Muscle of leg (tissue), 11 donors: ENCODE results near the gene RGS11. TPM values are rescaled to one million over a fixed set of nuclear protein-coding genes. Genes with fewer than 3 reads are reported as not detected.

Experiments used
- DNase-seq: peaks from one replicate; pipeline ENCODE4 v3.0.0; 2013
- H3K27ac ChIP-seq: one replicate; pipeline ENCODE4 v1.5.1; 2013; ENCODE audit warnings: mild to moderate bottlenecking, low read length, control low read depth
- H3K27me3 ChIP-seq: one replicate; pipeline ENCODE4 v1.6.1; 2013; ENCODE audit warnings: low read length; ENCODE audit not compliant: control insufficient read depth, insufficient read depth
- H3K36me3 ChIP-seq: one replicate; pipeline ENCODE4 v1.6.1; 2013; ENCODE audit warnings: low read length; ENCODE audit not compliant: control insufficient read depth, insufficient read depth
- H3K4me1 ChIP-seq: one replicate; pipeline ENCODE4 v1.6.1; 2013; ENCODE audit warnings: low read length; ENCODE audit not compliant: control insufficient read depth, insufficient read depth
- H3K4me3 ChIP-seq: one replicate; pipeline ENCODE4 v1.5.1; 2013; ENCODE audit warnings: low read length, control low read depth
- H3K9me3 ChIP-seq: replicated peaks from 2 replicates; pipeline ENCODE4 v1.6.1; 2013; ENCODE audit warnings: low read depth, low read length; ENCODE audit not compliant: control insufficient read depth
- WGBS: methylation state at CpG from one replicate; pipeline ENCODE4 v1.1.5; 2013; ENCODE audit warnings: missing lambda C conversion rate; ENCODE audit not compliant: insufficient coverage; 5-methylcytosine and 5-hydroxymethylcytosine counted together
- polyA plus RNA-seq, 8 donors: library from polyadenylated mRNA; unstranded; fragments of 120-200 nt; gene quantifications; one replicate each; pipeline versions ENCODE4 v1.2.1 to v1.2.3, GENCODE V29; 2013; ENCODE audit warnings: inconsistent platforms in 1 of 8, low replicate concordance in 1 of 8; ENCODE audit not compliant: insufficient read length in 8 of 8, insufficient read depth in 1 of 8
- total RNA-seq: library from RNA; stranded (reverse); fragments of 120-200 nt; gene quantifications from one replicate; pipeline ENCODE4 v1.2.4, GENCODE V29; 2013

Gene RGS11
- total and polyA plus RNA-seq, 9 donors = 0.92 to 3.1 (median 1.3) TPM

- Histone ChIP-seq H3K27ac (no peak overlapping the region), H3K27me3 (no peaks in the 10 kb centered on the region), H3K36me3 (peaks cover 54% of the 10 kb centered on the region), H3K4me3 (no peak overlapping the region), H3K4me1 (peaks cover 3% of the 10 kb centered on the region), H3K9me3 (no peaks in the 10 kb centered on the region)
- no peak for DNase-seq
- 61% methylated on average over 10 of the region's 14 CpGs for WGBS
These were observed 39.1 kb upstream of the RGS11 start for GRCh38 chr16:314795-315299.

DNA sequence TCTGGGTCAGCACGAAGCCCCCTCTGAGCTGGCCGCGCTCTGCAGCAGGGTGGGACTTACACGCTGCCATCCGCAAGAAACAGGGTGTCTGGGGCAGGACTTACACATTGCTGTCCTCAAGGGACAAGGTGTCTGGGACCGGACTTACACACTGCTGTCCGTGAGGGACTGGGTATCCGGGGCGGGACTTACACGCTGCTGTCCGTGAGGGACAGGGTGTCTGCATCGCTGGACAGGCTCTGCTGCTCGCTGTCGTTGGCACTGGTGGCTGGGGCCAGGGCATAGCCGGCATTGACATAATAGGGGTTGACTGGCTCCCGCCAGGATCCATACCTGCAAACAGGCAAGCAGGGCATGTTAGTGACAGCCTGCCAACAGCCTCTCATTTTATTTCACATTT, 38.6 kb upstream of the RGS11 start:
- Histone ChIP-seq H3K36me3 (peaks cover 55% of the 10 kb centered on the region), H3K9me3 (no peaks in the 10 kb centered on the region), H3K4me3 (no peak overlapping the region), H3K27me3 (no peaks in the 10 kb centered on the region), H3K27ac (no peak overlapping the region), H3K4me1 (peaks cover 3% of the 10 kb centered on the region)
- no peak for DNase-seq
- 90% methylated on average over 15 of the region's 16 CpGs for WGBS

- H3K4me1 ChIP-seq = no peaks in the 10 kb centered on the region
- peaks cover 55% of the 10 kb centered on the region for H3K36me3 ChIP-seq
- H3K4me3 ChIP-seq = no peak overlapping the region
- 97% methylated on average over 15 of the region's 15 CpGs for WGBS
- no peak for DNase-seq
- no peaks in the 10 kb centered on the region for H3K9me3 ChIP-seq
- no peaks in the 10 kb centered on the region for H3K27me3 ChIP-seq
- no peak overlapping the region for H3K27ac ChIP-seq
These were observed 36.0 kb upstream of the RGS11 start for GRCh38 chr16:311725-312124.

GRCh38 chr16:309476-309875, 33.7 kb upstream of the RGS11 start:
- 81% methylated on average over 6 of the region's 7 CpGs for WGBS
- no peak for DNase-seq
- Histone ChIP-seq H3K27me3 (no peaks in the 10 kb centered on the region), H3K27ac (no peak overlapping the region), H3K4me3 (no peak overlapping the region), H3K9me3 (no peaks in the 10 kb centered on the region), H3K36me3 (peaks cover 64% of the 10 kb centered on the region), H3K4me1 (no peaks in the 10 kb centered on the region)

DNA sequence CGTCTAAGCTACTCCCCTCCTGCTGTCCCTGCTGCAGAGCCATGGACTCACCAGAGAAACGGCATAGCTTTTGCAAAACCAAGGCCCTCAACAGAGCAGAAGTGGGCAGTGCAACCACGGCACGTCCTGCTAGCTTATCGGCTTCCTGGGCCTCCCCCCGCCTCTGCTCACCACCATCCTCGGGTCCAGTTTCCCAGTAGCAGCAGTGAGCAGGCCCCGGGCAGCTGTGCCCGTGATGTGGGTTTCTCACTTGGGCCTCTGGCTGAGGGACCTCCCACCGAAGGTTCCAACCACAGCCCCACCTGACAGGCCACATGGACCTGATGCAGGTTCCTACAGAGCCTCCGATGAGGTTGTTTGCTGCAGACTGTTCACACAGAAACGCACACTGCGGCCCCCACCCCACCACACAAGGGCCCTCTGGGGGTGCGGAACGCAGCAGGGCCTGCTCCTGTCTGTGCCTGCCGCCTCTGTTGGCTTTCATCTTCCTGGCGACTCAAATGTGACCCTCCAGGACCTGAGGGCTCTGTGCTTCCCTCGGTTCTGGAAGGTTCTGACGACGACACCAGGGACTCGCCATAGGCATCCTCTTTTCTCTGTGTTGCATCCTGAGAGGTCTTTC, 32.1 kb upstream of the RGS11 start:
- no peaks in the 10 kb centered on the region for H3K27me3 ChIP-seq
- no peak overlapping the region for H3K4me3 ChIP-seq
- WGBS = 81% methylated on average over 18 of the region's 21 CpGs
- no peaks in the 10 kb centered on the region for H3K9me3 ChIP-seq
- no peak overlapping the region for H3K27ac ChIP-seq
- H3K36me3 ChIP-seq = peaks cover 61% of the 10 kb centered on the region
- no peaks in the 10 kb centered on the region for H3K4me1 ChIP-seq
- no peak for DNase-seq

DNA sequence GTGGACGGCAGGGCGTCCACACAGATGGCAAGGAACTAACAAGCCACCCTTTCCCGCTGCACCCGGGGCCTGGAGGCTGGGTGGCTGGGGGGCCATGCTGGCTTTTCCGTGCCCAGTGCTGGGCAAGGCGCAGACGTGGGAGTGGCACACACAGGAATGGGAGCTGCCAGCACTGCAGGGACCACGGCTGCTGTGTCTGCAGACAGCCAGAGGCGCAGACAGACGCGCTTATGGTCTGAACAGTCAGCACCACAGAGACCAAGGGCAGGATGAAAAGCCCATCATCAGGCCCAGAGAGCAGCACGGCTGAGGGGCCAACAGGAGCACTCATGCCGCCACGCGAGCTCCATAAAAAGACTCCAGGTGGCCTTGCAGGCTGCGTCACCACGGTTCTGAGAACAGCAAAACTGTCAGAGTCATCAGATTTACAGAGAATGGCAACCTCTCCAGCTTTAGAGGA, 31.2 kb upstream of the RGS11 start:
- Histone ChIP-seq H3K4me1 (no peaks in the 10 kb centered on the region), H3K27ac (no peak overlapping the region), H3K9me3 (no peaks in the 10 kb centered on the region), H3K27me3 (no peaks in the 10 kb centered on the region), H3K4me3 (no peak overlapping the region), H3K36me3 (peaks cover 61% of the 10 kb centered on the region)
- DNase-seq = no peak
- 72% methylated on average over 15 of the region's 17 CpGs for WGBS

- no peak overlapping the region for H3K27ac ChIP-seq
- peaks cover 60% of the 10 kb centered on the region for H3K36me3 ChIP-seq
- no peak overlapping the region for H3K4me3 ChIP-seq
- no peaks in the 10 kb centered on the region for H3K27me3 ChIP-seq
- 70% methylated on average over 9 of the region's 19 CpGs for WGBS
- H3K4me1 ChIP-seq = no peaks in the 10 kb centered on the region
- no peak for DNase-seq
- H3K9me3 ChIP-seq = no peaks in the 10 kb centered on the region
These were observed 30.3 kb upstream of the RGS11 start for GRCh38 chr16:305916-306626.

DNA sequence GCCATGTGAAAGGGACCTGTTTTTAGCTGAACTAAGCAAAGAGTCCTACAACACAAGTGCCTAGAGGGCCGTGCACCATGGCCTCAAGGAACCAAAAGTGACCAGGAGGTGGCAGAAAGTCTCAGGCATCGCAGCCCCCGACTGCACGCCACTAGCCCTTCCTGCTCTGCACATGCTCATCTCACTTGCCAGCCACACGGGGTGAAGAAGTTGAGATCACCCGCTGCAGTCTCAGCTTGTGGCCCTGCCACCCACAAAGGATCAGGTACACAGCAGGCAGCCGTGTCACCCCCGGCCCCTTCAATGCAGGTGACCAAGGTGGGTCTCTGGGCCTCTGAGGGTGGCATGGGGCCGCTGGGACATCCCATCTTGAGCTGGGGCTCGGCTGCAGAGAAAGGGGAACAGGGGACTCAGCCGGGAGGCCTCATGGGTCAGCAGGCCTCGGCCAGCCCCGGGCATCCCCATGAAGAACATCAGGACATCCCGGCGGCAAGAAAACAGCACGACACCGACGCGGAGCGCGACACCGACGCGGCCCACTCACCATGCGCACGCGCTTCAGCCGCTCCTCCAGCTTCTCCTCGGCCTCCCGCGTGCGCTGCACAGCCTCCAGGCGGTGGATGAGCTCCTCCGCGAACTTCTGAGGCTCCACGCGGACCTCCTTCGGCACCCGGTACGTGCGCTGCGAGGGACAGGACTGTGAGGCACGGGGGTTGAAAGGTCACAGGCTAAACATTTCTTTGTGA, 28.2 kb upstream of the RGS11 start:
- Histone ChIP-seq H3K4me3 (no peak overlapping the region), H3K27ac (no peak overlapping the region), H3K4me1 (no peaks in the 10 kb centered on the region), H3K9me3 (no peaks in the 10 kb centered on the region), H3K36me3 (peaks cover 53% of the 10 kb centered on the region), H3K27me3 (no peaks in the 10 kb centered on the region)
- DNase-seq = no peak
- 85% methylated on average over 37 of the region's 43 CpGs for WGBS

GRCh38 chr16:301950-302349, 26.2 kb upstream of the RGS11 start:
- 95% methylated on average over 13 of the region's 13 CpGs for WGBS
- DNase-seq = no peak
- Histone ChIP-seq H3K36me3 (peaks cover 59% of the 10 kb centered on the region), H3K4me1 (no peaks in the 10 kb centered on the region), H3K4me3 (no peak overlapping the region), H3K27me3 (no peaks in the 10 kb centered on the region), H3K27ac (no peak overlapping the region), H3K9me3 (no peaks in the 10 kb centered on the region)

DNA sequence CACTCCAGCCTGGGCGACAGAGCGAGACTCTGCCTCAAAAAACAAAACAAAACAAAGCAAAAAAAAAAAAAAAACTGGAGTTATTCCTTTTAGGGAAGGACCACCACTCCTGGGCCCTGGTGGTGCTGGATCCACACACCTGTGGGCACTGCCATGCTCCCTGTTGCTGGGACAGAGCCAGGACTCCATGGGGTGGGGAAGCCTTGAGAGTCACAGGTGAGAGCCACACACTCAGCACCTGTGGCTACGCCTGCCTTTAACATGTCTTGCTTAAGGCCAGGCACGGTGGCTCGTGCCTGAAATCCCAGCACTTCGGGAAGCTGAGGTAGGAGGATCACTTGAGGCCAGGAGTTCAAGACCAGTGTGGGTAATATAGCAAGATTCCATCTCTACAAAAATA, 25.5 kb upstream of the RGS11 start:
- H3K9me3 ChIP-seq = no peaks in the 10 kb centered on the region
- 100% methylated on average over 1 of the region's 6 CpGs for WGBS
- H3K4me1 ChIP-seq = no peaks in the 10 kb centered on the region
- H3K27me3 ChIP-seq = no peaks in the 10 kb centered on the region
- peaks cover 62% of the 10 kb centered on the region for H3K36me3 ChIP-seq
- H3K4me3 ChIP-seq = no peak overlapping the region
- no peak for DNase-seq
- no peak overlapping the region for H3K27ac ChIP-seq
